HEK293T (cell line): ENCODE measurements around the gene SH3PXD2A.

ENCODE experiments used
- ELF4 ChIP-seq: fragments of 450-650 bp; IDR thresholded peaks from 2 replicates; pipeline ENCODE4 v1.6.1; 2017; ENCODE audit warnings: antibody characterized with exemption
- FOXK2 ChIP-seq: fragments of 450-650 bp; IDR thresholded peaks from 2 replicates; pipeline ENCODE4 v1.6.1; 2016; ENCODE audit warnings: mild to moderate bottlenecking
- FOXM1 ChIP-seq: fragments of 450-650 bp; IDR thresholded peaks from 2 replicates; pipeline ENCODE4 v1.6.1; 2017; ENCODE audit warnings: mild to moderate bottlenecking, borderline replicate concordance

DNA sequence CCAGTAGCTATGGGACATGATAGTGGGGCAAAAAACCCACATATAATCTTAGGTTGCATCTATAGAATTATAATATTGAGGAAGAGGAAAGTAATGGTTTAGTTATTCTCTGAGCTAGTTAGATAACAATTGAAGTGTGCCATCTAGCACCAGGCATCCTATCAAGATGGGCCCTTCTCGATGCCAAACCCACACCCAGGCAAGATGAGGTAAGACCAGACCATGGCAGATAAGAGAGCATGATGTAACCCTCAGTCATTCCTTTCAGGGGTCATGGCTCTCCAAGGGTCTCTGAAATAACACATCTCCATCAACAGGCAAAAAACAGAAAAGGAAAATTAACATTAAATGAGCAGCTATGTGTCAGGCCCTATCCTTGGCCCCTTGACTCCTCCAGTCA lies 128.7 kb downstream of the SH3PXD2A start:
- TF ChIP-seq FOXM1 (no peak), ELF4 (no peak), FOXK2 (no peak)
